SK-N-SH treated with all-trans-retinoic acid at 6 μM for 48 hours (cell line): Measurements from ENCODE around the gene MAP4K4.

Experiments
- ATAC-seq: fragments of 200-7000 bp; cut with Tn5 transposase; 3 replicates; pipeline ENCODE4 v1.9.1; 2020; ENCODE audit warnings: mild to moderate bottlenecking, moderate library complexity
- BACH2 ChIP-seq: fragments of 250-450 bp; sonication (Bioruptor Pico); IDR thresholded peaks from 2 replicates; pipeline ENCODE4 v1.9.0; 2021; ENCODE audit warnings: mild to moderate bottlenecking, borderline replicate concordance
- CSDC2 ChIP-seq: fragments of 250-450 bp; sonication (Bioruptor Pico); IDR thresholded peaks from 2 replicates; pipeline ENCODE4 v1.5.0; 2020; ENCODE audit warnings: mild to moderate bottlenecking, moderate library complexity
- ESRRG ChIP-seq: fragments of 250-450 bp; sonication (Bioruptor Pico); IDR thresholded peaks from 2 replicates; pipeline ENCODE4 v1.6.1; 2021; ENCODE audit warnings: mild to moderate bottlenecking
- GLIS3 ChIP-seq: fragments of 250-450 bp; sonication (Bioruptor Pico); IDR thresholded peaks from 2 replicates; pipeline ENCODE4 v1.5.0; 2020; ENCODE audit warnings: mild to moderate bottlenecking, moderate library complexity
- ISL1 ChIP-seq: fragments of 250-450 bp; sonication (Bioruptor Pico); IDR thresholded peaks from 2 replicates; pipeline ENCODE4 v2.1.2; 2022; ENCODE audit warnings: mild to moderate bottlenecking, moderate library complexity
- OSR1 ChIP-seq: fragments of 250-450 bp; sonication (Bioruptor Pico); IDR thresholded peaks from 2 replicates; pipeline ENCODE4 v1.8.0; 2022; ENCODE audit warnings: moderate library complexity, mild to moderate bottlenecking, inconsistent platforms
- PPARA ChIP-seq: fragments of 250-450 bp; sonication (Bioruptor Pico); IDR thresholded peaks from 2 replicates; pipeline ENCODE4 v1.5.0; 2020; ENCODE audit warnings: mild to moderate bottlenecking, borderline replicate concordance
- RARB ChIP-seq: fragments of 250-450 bp; sonication (Bioruptor Pico); IDR thresholded peaks from 2 replicates; pipeline ENCODE4 v1.8.0; 2021; ENCODE audit warnings: mild to moderate bottlenecking, moderate library complexity
- SNAI2 ChIP-seq: fragments of 250-450 bp; sonication (Bioruptor Pico); IDR thresholded peaks from 2 replicates; pipeline ENCODE4 v1.5.0; 2020; ENCODE audit warnings: mild to moderate bottlenecking, moderate library complexity
- TCF4 ChIP-seq: fragments of 250-450 bp; sonication (Bioruptor Pico); IDR thresholded peaks from 2 replicates; pipeline ENCODE4 v1.8.0; 2021; ENCODE audit warnings: mild to moderate bottlenecking, moderate library complexity, borderline replicate concordance
- ZC3H10 ChIP-seq: fragments of 250-450 bp; sonication (Bioruptor Pico); IDR thresholded peaks from 2 replicates; pipeline ENCODE4 v1.5.1; 2021; ENCODE audit warnings: mild to moderate bottlenecking, moderate library complexity
- ZFP30 ChIP-seq: fragments of 450-650 bp; formaldehyde crosslinking; IDR thresholded peaks from 2 replicates; pipeline ENCODE4 v1.5.0; 2022; ENCODE audit warnings: mild to moderate bottlenecking, moderate library complexity
- ZNF70 ChIP-seq: fragments of 450-650 bp; formaldehyde crosslinking; IDR thresholded peaks from 2 replicates; pipeline ENCODE4 v1.5.0; 2020; ENCODE audit warnings: mild to moderate bottlenecking, moderate library complexity
- ZNF8 ChIP-seq: fragments of 450-650 bp; formaldehyde crosslinking; IDR thresholded peaks from 2 replicates; pipeline ENCODE4 v1.5.0; 2020; ENCODE audit warnings: mild to moderate bottlenecking, moderate library complexity
- TF ChIP-seq, protein P1 (sequence below): fragments of 250-450 bp; sonication (Bioruptor Pico); IDR thresholded peaks from 2 replicates; pipeline ENCODE4 v1.5.0; 2020; ENCODE audit warnings: mild to moderate bottlenecking, moderate library complexity
- TF ChIP-seq, protein P2 (sequence below): fragments of 250-450 bp; sonication (Bioruptor Pico); IDR thresholded peaks from 2 replicates; pipeline ENCODE4 v1.8.0; 2021; ENCODE audit warnings: low read depth, mild to moderate bottlenecking, moderate library complexity, borderline replicate concordance
- TF ChIP-seq, protein P3 (sequence below): fragments of 250-450 bp; sonication (Bioruptor Pico); IDR thresholded peaks from 2 replicates; pipeline ENCODE4 v1.5.1; 2021; ENCODE audit warnings: mild to moderate bottlenecking, moderate library complexity

The MAP4K4 gene

DNA sequence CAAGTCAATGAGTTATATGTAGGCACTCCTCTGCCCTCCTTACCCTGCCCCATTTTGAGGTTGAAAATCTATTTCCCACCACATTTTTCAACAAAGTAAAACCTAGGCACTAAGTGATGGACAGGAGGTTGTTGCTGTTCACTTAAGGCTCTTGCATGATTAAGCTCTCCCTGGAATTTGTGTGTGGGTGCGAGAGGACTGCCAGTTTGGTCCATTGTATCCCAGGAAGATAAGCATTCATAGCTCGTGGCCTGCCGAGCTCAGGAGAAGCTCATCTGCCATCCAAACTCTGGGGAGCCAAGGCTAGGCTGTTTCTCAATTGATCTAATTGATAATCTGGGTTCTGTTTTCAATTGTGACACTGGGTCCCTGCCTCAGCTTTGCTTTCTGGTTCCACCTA, 4.7 kb upstream of the MAP4K4 start:
- no peak for ATAC-seq
- TF ChIP-seq TCF4 (CRISPR knock-in tag) (no peak), ZNF70 (CRISPR knock-in tag) (no peak), GLIS3 (no peak)

DNA sequence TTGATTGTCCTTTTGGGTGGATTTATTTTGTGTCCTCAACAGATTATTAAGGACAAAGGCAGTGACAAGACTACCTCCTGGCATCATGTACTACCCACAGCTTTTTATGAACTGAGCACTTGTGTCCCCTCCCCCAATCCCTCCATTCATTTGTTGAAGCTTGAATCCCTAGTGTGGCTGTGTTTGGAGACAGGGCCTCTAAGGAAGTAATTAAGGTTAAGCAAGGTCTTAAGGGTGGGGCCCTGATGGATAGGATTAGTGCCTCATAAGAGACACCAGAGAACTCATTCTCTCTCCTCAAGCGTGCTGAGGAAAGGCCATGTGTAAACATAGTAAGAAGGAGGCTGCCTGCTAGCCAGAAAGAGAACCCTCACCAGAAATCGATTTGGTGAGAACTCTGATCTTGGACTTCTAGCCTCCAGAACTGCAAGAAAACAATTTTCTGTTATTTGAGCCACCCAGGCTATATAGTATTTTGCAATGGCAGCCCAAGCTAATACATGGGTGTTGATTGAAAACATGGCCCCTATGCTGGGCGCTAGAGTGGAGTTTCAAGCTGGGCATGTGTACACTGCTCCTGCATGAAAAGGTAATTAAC, 3.4 kb upstream of the MAP4K4 start:
- TF ChIP-seq ZNF70 (CRISPR knock-in tag) (no peak), PPARA (CRISPR knock-in tag) (no peak)
- TF ChIP-seq, protein P1, sequence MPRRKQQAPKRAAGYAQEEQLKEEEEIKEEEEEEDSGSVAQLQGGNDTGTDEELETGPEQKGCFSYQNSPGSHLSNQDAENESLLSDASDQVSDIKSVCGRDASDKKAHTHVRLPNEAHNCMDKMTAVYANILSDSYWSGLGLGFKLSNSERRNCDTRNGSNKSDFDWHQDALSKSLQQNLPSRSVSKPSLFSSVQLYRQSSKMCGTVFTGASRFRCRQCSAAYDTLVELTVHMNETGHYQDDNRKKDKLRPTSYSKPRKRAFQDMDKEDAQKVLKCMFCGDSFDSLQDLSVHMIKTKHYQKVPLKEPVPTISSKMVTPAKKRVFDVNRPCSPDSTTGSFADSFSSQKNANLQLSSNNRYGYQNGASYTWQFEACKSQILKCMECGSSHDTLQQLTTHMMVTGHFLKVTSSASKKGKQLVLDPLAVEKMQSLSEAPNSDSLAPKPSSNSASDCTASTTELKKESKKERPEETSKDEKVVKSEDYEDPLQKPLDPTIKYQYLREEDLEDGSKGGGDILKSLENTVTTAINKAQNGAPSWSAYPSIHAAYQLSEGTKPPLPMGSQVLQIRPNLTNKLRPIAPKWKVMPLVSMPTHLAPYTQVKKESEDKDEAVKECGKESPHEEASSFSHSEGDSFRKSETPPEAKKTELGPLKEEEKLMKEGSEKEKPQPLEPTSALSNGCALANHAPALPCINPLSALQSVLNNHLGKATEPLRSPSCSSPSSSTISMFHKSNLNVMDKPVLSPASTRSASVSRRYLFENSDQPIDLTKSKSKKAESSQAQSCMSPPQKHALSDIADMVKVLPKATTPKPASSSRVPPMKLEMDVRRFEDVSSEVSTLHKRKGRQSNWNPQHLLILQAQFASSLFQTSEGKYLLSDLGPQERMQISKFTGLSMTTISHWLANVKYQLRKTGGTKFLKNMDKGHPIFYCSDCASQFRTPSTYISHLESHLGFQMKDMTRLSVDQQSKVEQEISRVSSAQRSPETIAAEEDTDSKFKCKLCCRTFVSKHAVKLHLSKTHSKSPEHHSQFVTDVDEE: no peak
- ATAC-seq: no peak

DNA sequence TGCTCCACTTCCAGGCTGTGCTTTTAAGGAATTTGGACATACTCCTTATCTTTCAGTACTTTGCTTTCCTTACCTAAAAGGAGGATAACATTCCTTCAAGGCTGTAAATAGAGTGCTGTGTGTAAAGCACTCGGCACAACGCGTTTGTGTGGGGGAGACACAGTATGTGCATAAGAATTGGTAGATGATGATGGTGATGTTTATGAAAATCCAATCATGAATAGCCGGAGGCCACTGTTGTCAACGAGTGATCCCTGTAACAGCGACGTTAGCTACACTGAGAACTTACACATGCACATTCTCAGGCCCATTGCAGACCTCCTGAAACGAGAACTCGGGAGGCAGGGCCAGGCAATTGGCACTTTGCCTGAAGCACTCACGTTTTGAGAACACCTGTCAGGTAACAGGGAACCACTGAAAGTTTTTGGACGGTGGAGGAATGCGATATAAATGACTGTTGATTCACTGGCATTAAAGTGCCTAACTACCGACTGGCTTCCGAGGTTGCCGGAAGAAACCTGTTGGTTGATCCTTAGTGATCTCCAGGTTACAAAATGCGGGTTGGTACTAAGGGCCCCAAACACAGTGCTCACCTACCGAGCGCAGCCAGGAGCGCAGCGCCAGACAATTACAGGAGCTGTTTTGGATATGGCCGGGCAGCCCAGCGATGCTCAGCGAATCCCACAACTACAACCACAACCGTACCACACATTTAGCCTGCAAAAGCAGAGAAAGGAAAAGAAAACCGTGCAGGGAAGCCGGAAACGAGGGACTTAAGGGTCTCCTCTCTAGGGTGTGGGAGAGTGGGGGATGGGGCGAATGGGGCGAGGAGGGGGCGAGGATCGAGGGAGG, 1.0 kb upstream of the MAP4K4 start:
- TF ChIP-seq ZFP30 (CRISPR knock-in tag): no peak
- no peak for ATAC-seq

DNA sequence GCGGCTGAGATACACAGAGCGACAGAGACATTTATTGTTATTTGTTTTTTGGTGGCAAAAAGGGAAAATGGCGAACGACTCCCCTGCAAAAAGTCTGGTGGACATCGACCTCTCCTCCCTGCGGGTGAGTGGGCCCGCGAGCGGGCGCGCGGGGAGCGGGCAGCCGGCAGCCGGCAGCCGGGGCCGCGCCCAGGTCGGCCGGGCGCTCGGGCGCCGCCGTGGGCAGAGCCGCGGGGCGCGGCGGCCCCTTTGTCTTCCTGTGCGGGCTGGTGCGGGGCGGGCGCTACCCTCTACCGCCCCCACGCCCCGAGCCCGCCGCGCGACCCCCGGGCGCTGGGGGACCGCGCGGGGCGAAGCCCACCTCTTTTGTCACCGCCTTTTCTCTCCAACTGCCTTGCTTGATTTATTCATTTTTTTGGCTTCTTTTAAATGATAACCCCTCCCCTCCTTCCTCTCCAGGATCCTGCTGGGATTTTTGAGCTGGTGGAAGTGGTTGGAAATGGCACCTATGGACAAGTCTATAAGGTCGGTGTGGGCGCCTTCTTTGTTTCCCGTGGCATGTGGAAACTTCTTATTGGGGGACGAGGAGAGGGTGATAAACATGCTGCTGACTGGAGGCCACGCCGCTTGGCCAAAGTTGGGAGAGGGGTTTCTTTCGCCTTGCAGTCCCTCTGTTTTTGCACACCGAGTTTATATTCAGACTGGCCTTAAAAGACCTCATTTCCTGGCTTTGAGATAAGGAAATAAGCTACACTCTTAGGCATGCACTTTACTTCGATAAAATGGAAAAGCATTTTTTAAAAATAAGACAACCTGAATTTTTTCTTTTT, 722 bp downstream of the MAP4K4 start:
- no peak for TF ChIP-seq ISL1 (CRISPR knock-in tag)
- no peak for TF ChIP-seq PPARA (CRISPR knock-in tag)
- ATAC-seq: 0 out of 3 replicates have a peak, but pooled peaks have one; percentile 4

DNA sequence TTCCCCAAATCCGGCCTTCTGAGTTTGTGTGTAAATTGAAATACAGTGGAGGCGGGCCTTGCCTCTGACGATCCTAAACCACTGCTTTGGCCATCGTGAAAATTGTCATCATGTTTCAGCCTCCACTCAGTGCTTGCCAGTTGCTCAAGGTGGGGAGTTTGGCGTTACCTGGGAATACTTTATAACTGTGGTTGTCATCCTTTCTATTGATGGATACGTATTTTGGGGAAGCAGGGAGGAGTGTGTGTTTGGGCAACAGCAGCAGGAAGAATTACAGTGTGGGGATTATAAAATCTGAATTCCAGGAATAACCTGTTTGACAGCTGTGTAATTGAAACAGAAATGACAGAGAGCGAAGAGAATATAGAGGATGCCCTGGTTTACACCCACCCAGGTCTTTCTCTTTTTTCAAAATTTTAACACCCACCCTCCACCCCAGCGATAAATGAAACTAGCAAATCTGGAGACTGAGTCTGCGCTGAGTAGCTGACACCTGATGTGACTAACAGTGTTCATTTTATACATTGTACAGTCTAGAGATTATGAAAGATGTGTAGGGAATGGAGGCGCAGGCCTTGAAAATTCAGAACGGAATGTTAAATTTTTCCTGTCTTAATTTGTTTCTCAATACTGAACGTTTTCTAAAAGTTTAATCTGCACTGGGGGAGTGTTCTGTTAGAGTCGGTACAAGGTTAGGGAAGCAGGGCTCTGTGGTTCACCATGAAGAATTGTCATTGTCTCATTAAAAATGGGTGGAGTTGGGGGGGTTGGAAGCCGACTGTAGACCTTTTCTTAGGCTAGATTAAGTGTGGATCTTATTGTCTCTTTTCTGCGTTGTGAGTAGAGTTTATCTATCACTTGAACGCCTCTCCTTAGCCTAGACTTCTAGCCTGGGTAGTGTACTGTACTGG, 1.6 kb downstream of the MAP4K4 start:
- ATAC-seq: peak; percentile 32
- TF ChIP-seq SNAI2 (CRISPR knock-in tag): no peak
- TF ChIP-seq ISL1 (CRISPR knock-in tag): no peak
- no peak for TF ChIP-seq OSR1 (CRISPR knock-in tag)
- no peak for TF ChIP-seq BACH2 (CRISPR knock-in tag)
- TF ChIP-seq RARB (CRISPR knock-in tag): no peak
- no peak for TF ChIP-seq ZC3H10 (CRISPR knock-in tag)
- TF ChIP-seq, protein P2, sequence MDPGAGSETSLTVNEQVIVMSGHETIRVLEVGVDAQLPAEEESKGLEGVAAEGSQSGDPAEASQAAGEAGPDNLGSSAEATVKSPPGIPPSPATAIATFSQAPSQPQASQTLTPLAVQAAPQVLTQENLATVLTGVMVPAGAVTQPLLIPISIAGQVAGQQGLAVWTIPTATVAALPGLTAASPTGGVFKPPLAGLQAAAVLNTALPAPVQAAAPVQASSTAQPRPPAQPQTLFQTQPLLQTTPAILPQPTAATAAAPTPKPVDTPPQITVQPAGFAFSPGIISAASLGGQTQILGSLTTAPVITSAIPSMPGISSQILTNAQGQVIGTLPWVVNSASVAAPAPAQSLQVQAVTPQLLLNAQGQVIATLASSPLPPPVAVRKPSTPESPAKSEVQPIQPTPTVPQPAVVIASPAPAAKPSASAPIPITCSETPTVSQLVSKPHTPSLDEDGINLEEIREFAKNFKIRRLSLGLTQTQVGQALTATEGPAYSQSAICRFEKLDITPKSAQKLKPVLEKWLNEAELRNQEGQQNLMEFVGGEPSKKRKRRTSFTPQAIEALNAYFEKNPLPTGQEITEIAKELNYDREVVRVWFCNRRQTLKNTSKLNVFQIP (CRISPR knock-in tag): no peak
- TF ChIP-seq ZFP30 (CRISPR knock-in tag): no peak
- no peak for TF ChIP-seq ESRRG (CRISPR knock-in tag)
- TF ChIP-seq PPARA (CRISPR knock-in tag): no peak

DNA sequence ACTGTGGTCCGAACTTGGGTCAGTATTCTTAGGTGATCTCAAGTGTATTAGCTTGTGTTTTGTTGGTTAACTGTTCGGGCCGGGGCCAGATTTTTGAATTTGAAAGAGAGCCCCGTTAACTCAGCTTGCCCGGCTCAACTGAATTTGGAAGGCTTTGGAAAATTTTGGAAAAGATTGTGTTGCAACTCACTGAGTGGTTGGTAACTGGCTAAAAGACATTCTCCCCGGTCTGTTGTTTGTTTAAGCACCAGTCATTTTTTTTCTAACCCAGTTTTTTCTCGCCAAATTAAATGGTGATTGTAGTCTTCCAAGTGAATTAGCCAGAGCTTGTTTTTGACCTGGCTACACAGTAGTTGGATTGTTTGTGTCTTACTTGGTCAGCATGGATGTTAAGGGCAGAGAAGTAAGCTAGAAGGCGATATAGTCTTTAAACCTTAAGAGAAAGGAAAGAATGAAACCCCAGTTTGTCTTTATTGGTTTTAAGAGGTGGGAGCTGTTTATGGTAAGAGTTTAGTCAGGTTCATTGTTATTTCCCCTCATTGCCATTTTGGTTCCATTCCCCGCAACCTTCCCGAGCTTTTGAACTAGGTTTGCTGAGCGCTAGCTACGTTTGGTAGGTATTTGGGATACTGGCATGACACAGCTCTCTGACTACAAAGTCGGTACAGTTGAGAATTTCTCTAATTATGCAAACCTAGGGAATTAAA, 2.4 kb downstream of the MAP4K4 start:
- peak; percentile 32 for ATAC-seq
- TF ChIP-seq, protein P2 (CRISPR knock-in tag): no peak
- TF ChIP-seq TCF4 (CRISPR knock-in tag) (no peak), OSR1 (CRISPR knock-in tag) (no peak), RARB (CRISPR knock-in tag) (no peak), PPARA (CRISPR knock-in tag) (no peak), CSDC2 (no peak), SNAI2 (CRISPR knock-in tag) (no peak), ZNF70 (CRISPR knock-in tag) (no peak), BACH2 (CRISPR knock-in tag) (no peak), ZNF8 (CRISPR knock-in tag) (no peak)
- TF ChIP-seq, protein P3, sequence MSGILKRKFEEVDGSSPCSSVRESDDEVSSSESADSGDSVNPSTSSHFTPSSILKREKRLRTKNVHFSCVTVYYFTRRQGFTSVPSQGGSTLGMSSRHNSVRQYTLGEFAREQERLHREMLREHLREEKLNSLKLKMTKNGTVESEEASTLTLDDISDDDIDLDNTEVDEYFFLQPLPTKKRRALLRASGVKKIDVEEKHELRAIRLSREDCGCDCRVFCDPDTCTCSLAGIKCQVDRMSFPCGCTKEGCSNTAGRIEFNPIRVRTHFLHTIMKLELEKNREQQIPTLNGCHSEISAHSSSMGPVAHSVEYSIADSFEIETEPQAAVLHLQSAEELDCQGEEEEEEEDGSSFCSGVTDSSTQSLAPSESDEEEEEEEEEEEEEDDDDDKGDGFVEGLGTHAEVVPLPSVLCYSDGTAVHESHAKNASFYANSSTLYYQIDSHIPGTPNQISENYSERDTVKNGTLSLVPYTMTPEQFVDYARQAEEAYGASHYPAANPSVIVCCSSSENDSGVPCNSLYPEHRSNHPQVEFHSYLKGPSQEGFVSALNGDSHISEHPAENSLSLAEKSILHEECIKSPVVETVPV (CRISPR knock-in tag): no peak
